KBM-7 (cell line): ENCODE measurements around the gene UBE2F.

Experiments
- DNase-seq: peaks from one replicate; pipeline ENCODE4 v3.0.0-alpha.2; 2015
- in situ Hi-C: fragments of 300-500 bp; cut with MboI; formaldehyde crosslinking; loops from 2 replicates; pipeline ENCODE4 v1.14.3; 2020; ENCODE audit warnings: low sequenced_read_pairs, low pct_unique_long_range_greater_than_20kb, mixed read lengths

The UBE2F gene

GRCh38 chr2:237966565-237967462 lies at the start of gene UBE2F:
Gene UBE2F (plus strand): TSS chr2:237967014. CDS start chr2:237973108, 6,094 bp downstream.
- in situ Hi-C loops = no loop called here
- peak; percentile 99 for DNase-seq

DNA sequence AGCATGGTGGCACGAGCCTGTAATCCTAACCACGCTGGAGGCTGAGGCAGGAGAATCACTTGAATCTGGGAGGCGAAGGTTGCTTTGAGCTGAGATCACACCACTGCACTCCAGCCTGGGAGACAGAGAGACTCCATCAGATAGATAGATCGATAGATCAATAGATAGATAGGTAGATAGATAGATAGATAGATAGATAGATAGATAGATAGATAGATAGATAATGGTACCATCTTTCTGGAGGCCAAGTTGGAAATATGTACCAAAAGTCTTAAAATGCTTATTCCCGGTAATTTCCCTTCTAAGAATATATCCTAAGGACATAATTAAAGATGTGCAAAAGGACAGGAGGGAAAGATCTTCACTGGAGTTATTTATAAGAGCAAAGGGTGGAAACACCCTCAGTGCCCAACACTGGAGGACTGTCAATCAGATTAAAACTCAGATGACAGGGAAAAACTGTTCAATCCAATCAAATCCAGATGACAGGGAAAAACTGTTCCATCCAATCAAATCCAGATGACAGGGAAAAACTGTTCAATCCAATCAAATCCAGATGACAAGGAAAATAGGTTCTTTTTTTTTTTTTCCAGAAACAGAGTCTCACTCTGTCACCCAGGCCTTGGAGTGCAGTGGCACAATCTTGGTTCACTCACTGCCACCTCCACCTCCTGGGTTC lies 49.0 kb upstream of the UBE2F start:
- in situ Hi-C loops = no loop called here

DNA sequence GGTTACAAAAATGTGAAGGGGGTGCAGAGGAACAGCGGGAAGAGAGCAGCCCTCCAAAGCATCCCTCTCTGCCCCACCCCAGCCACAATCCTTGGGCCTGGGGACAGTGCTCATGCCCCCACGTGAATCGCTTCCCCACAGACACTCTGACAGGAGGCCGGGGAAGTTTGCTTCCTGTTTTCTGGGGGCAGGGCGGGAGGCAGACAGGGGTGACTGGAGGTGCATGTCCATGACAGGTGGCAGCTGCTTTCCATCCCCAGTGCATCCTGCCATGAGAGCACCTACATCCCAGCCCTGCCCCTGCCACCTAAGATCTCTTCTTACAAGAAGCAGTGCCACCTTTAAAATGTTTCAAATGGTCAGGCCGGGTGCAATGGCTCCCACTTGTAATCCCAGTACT lies 47.2 kb upstream of the UBE2F start:
- peak; percentile 72 for DNase-seq
- in situ Hi-C loops = no loop called here

More for the DNA sequence above, 49.0 kb upstream of the UBE2F start:
- no peak for DNase-seq

DNA sequence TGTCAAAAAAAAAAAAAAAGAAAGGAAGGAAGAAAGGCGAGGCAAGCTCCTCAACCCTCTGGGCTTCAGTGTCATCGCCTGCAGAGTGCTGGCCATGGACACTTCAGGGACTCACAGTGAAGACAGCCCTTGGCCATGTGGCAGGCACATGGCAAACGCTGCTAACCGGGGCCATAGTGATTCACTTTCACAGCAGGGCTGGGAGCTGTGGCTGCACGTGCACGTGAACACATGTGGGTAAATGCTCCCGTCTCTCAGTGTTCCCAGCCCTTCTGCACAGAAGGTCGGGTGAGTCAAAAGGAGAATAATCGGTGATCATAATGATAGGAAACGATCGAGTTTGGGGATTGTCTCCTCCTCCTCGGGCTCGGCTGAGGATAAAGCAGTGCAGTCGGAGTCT lies 46.1 kb upstream of the UBE2F start:
- DNase-seq = no peak
- in situ Hi-C loops = no loop called here

- in situ Hi-C loops = no loop called here
- DNase-seq = no peak
Observed at GRCh38 chr2:237921967-237922492, 44.8 kb upstream of the UBE2F start.

GRCh38 chr2:237922641-237923361 lies 44.0 kb upstream of the UBE2F start:
- in situ Hi-C loops = no loop called here
- no peak for DNase-seq

GRCh38 chr2:237923481-237924163 lies 43.2 kb upstream of the UBE2F start:
- DNase-seq = peak; percentile 80
- in situ Hi-C loops = no loop called here

- no peak for DNase-seq
- in situ Hi-C loops = no loop called here
Observed at GRCh38 chr2:237924164-237924534, 42.7 kb upstream of the UBE2F start.

GRCh38 chr2:237927135-237927534 lies 39.7 kb upstream of the UBE2F start:
- DNase-seq = no peak
- in situ Hi-C loops = no loop called here

GRCh38 chr2:237927986-237928385 lies 38.8 kb upstream of the UBE2F start:
- DNase-seq = no peak
- in situ Hi-C loops = no loop called here

DNA sequence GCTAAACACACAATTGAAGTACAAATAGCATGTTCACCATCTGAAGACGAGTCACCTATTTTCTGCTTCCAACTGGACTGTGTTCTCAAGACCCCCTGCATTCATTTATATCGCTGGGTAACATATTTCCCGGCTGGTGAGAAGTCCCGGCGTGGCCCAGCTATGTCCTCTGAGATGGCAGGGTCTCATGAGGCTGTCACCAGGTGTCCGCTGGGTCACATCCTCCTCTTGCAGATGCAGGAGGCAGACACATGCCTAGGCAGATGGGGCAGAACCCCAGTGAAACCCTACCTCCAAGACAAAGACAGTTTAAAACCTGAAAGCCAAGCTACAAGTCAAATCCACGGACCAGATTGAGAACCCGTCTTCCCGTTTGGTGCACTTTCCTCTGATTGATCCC lies 36.8 kb upstream of the UBE2F start:
- in situ Hi-C loops = no loop called here

GRCh38 chr2:237931205-237931721 lies 35.6 kb upstream of the UBE2F start:
- DNase-seq = peak; percentile 76
- in situ Hi-C loops = no loop called here

More for the DNA sequence above, 36.8 kb upstream of the UBE2F start:
- DNase-seq = no peak

DNA sequence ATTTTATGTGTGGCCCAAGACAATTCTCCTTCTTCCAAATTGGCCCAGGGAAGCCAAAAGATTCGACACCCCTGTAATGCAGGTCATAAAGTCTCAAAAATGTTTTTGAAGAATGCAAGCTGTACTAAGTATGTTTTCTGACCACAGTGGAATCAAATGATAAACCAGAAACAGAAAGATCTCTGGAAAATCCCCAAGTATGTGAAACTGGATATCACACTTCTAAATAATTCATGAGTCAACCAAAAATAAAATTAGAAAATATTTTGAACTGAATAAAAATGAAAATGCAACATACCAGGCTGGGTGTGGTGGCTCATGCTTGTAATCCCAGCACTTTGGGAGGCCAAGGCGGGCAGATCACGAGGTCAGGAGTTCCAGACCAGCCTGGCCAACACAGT lies 34.1 kb upstream of the UBE2F start:
- in situ Hi-C loops = no loop called here
- no peak for DNase-seq

DNA sequence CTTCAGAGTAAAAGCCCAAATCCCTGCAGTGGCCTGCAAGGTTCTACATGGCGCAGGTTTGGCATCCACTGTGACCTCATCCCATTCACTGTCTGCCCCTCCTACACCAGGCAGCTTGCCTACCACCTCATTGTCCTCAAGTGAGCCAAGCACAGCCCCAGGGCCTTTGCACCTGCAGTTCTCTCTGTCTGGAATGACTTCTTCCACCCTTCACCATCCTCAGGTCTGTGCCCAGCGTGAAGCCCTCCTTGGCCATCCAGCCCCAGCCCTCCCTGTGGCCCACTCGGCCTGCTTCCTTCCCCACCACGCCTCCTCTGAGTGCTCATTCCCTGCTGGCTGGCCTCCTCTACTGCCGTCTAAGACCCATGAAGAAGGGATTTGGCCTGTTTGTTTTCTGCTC lies 32.6 kb upstream of the UBE2F start:
- in situ Hi-C loops = no loop called here
- DNase-seq = no peak

DNA sequence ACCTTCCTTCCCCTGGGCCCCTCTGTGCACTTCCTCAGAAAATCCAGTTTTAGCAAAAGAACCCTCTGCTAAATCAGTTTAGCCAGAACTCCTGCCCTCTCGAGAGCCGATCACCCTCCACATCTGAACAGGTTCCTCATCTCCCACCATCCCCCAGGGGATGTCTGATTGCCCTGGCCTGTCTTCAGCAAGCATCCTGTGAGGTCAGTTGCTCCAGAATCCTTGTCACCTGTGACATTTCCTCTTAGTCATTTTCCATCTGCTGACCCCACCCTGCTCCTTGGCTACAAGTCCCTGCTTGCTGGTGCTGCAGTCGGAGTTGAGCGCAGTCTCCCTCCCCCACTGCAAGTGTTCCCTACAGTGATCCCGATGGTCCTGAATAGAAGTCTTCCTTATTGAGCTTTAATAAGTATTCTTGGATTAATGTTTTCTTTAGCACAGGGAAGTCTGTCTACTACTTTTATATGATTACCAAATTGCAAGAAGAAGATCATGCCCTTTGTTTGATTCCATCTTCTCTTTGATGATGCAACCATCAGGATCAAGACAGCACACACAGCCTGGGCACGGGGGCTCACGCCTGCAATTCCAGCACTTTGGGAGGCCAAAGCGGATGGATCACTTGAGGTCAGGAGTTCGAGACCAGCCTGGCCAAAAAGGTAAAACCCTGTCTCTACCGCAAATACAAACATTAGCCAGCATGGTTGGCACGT lies 30.9 kb upstream of the UBE2F start:
- in situ Hi-C loops = no loop called here
- DNase-seq = peak; percentile 51

GRCh38 chr2:237939251-237939650 lies 27.6 kb upstream of the UBE2F start:
- DNase-seq = no peak
- in situ Hi-C loops = no loop called here

GRCh38 chr2:237940828-237941227 lies 26.0 kb upstream of the UBE2F start:
- no peak for DNase-seq
- in situ Hi-C loops = no loop called here

DNA sequence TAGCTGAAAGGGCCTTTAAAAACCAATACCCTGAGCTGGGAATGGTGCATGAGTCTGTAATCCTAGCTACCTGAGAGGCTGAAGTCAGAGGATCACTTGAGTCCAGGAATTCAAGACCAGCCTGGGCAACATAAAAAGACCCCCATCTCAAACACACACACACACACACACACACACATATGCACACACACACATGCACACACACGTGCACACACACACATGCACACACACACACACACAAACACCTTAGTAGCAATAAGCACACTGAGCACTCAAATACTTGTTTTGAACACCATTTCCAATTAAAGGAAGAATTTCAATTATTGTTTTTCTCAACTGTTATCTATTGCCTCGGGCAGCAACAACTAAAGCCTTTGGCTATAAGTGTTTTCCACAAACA lies 25.6 kb upstream of the UBE2F start:
- in situ Hi-C loops = no loop called here
- DNase-seq = no peak
